K562 (cell line): ENCODE measurements around the gene GGPS1. TPM values are rescaled to one million over a fixed set of nuclear protein-coding genes. Genes with fewer than 3 reads are reported as not detected.

Experiments
- CBX2 ChIP-seq: fragments of 200-600 bp; sonication (generic); IDR thresholded peaks from one replicate; pipeline ENCODE4 v1.6.1; 2012; ENCODE audit warnings: mild to moderate bottlenecking, low read length, inconsistent platforms; ENCODE audit not compliant: insufficient read depth, poor library complexity, severe bottlenecking
- ELF4 ChIP-seq: fragments of 450-650 bp; formaldehyde crosslinking; IDR thresholded peaks from 2 replicates; pipeline ENCODE4 v1.4.0; 2022; ENCODE audit warnings: missing genetic modification characterization
- ETS2 ChIP-seq: IDR thresholded peaks from 2 replicates; pipeline ENCODE4 v1.6.1; 2016; ENCODE audit warnings: borderline replicate concordance, missing genetic modification characterization, mild to moderate bottlenecking, moderate library complexity, missing compliant biosample characterization; ENCODE audit not compliant: poor library complexity, severe bottlenecking
- FUS ChIP-seq: fragments of 200-400 bp; formaldehyde crosslinking; optimal IDR thresholded peaks from 2 replicates; pipeline ENCODE3; 2017; ENCODE audit warnings: low read depth, low read length
- GTF3C2 ChIP-seq: IDR thresholded peaks from 3 replicates; pipeline ENCODE4 v1.6.1; 2011; ENCODE audit warnings: borderline replicate concordance, mild to moderate bottlenecking, moderate library complexity; ENCODE audit not compliant: insufficient read length; ENCODE audit errors: extremely low read depth
- POU5F1 ChIP-seq: fragments of 150-350 bp; IDR thresholded peaks from 2 replicates; pipeline ENCODE4 v1.6.1; 2014; ENCODE audit warnings: borderline replicate concordance, low read length, low read depth, mild to moderate bottlenecking; ENCODE audit not compliant: partially characterized antibody
- SAFB ChIP-seq: fragments of 200-400 bp; formaldehyde crosslinking; IDR thresholded peaks from 2 replicates; pipeline ENCODE4 v1.6.1; 2017; ENCODE audit warnings: low read depth, low read length, borderline replicate concordance
- STAT5B ChIP-seq: fragments of 250-450 bp; sonication (Bioruptor Pico); IDR thresholded peaks from 2 replicates; pipeline ENCODE4 v1.8.0; 2021; ENCODE audit warnings: mild to moderate bottlenecking, inconsistent platforms
- TBL1XR1 ChIP-seq, 2 experiments: IDR thresholded peaks; 2 replicates each; pipeline ENCODE4 v1.6.1; 2012; ENCODE audit warnings: improper control_type of control experiment in 2 of 2, low read length in 2 of 2, mild to moderate bottlenecking in 1 of 2
- TCFL5 ChIP-seq: fragments of 250-450 bp; sonication (Bioruptor Pico); conservative IDR thresholded peaks from 2 replicates; pipeline ENCODE4 v1.6.1; 2021; ENCODE audit warnings: mild to moderate bottlenecking, moderate library complexity, matching md5 sums
- U2AF2 ChIP-seq: fragments of 200-400 bp; formaldehyde crosslinking; optimal IDR thresholded peaks from 2 replicates; pipeline ENCODE3; 2017; ENCODE audit warnings: low read depth, mild to moderate bottlenecking, low read length
- ZBTB26 ChIP-seq: fragments of 450-650 bp; formaldehyde crosslinking; IDR thresholded peaks from 2 replicates; pipeline ENCODE4 v1.4.0; 2022; ENCODE audit warnings: missing genetic modification characterization
- ZNF277 ChIP-seq: fragments of 250-450 bp; sonication (Bioruptor Pico); IDR thresholded peaks from 2 replicates; pipeline ENCODE4 v1.8.0; 2022; ENCODE audit warnings: inconsistent platforms, mild to moderate bottlenecking, moderate library complexity, borderline replicate concordance
- polyA plus RNA-seq, 8 experiments: library from polyadenylated mRNA; depleted of rRNA in 4 of 8; stranded (reverse) in 5 of 8; unstranded in 3 of 8; fragments of >200 nt; fragmentation: Nextera tagmentation in 2 of 8; fragmentation: Illumina TruSeq in 1 of 8; extraction: Ambion mirVana in 2 of 8; extraction: Trizol in 1 of 8; gene quantifications; 2 replicates each; pipeline versions ENCODE4 v1.2.1 to v1.2.3, GENCODE V29; 2011 to 2014; ENCODE audit warnings: inconsistent platforms in 1 of 8, missing spikeins in 1 of 8
- total RNA-seq, 7 experiments: library from RNA; depleted of rRNA in 6 of 7; stranded (reverse); fragments of >200 nt in 6 of 7; fragmentation: Illumina TruSeq in 2 of 7; extraction: Trizol in 2 of 7; gene quantifications; 2 replicates each; pipeline versions ENCODE4 v1.2.1 to v1.2.3, GENCODE V29; 2011 to 2021; ENCODE audit warnings: low replicate concordance in 1 of 7
- TF ChIP-seq, protein P1 (sequence below): sonication (generic); formaldehyde crosslinking; IDR thresholded peaks from 2 replicates; pipeline ENCODE4 v1.8.1; 2022; ENCODE audit warnings: missing genetic modification reagents
- TF ChIP-seq, protein P2 (sequence below): sonication (generic); formaldehyde crosslinking; IDR thresholded peaks from 2 replicates; pipeline ENCODE4 v1.8.1; 2023; ENCODE audit warnings: mild to moderate bottlenecking, missing genetic modification reagents

The GGPS1 gene
- total and polyA plus RNA-seq, 9 of the 15 experiments (the other 6 are each of a cell fraction or from before 2014, with no cell fraction given) = 18.8 to 104 (median 56.3) TPM

DNA sequence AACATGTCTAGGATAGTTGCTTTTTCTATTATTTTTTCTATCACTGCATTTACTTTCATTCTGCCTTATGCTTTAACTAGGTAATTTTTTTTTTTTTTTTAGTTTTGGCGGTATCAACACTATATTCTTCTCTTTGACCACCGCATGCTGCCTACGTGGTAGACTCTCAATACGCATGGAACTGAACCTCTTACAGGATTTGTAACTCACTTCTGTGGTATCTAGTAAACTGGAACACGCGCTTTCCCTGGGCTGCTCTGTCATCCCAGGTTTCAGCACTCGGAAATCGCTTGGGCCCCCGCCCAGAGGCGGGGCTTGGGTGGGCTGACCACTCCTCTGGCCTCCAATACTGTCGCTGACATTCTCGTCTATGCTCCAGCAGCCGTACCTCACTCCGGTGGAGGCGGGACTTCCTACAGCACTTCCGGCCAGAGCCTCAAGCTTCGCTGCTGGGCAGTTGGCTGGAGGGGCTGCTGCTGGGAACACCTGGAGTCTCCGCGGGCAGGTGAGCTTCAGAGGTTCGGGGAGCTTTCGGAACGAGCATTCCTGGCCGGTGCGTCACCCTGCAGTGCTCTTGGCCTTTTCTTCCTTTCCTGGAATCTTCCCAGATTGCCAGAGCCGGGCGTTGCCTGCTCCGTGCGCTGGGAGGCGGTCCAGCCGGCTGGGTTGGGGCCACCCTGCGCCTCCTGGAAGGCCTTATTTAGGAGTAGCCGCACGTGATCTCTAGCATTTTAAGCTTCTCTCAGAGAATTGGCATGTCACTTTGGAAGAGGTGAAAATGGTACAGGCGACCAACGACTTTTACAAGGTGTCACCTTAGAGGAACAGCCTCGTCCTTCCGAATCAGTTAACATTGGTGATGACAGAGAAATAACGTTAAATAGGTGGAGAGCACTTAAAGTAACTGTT lies 38.9 kb downstream of the GGPS1 start, which contains the start of gene TBCE (continued):
- TF ChIP-seq, protein P1, sequence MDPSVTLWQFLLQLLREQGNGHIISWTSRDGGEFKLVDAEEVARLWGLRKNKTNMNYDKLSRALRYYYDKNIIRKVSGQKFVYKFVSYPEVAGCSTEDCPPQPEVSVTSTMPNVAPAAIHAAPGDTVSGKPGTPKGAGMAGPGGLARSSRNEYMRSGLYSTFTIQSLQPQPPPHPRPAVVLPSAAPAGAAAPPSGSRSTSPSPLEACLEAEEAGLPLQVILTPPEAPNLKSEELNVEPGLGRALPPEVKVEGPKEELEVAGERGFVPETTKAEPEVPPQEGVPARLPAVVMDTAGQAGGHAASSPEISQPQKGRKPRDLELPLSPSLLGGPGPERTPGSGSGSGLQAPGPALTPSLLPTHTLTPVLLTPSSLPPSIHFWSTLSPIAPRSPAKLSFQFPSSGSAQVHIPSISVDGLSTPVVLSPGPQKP (CRISPR knock-in tag) = no peak
- TF ChIP-seq, protein P2, sequence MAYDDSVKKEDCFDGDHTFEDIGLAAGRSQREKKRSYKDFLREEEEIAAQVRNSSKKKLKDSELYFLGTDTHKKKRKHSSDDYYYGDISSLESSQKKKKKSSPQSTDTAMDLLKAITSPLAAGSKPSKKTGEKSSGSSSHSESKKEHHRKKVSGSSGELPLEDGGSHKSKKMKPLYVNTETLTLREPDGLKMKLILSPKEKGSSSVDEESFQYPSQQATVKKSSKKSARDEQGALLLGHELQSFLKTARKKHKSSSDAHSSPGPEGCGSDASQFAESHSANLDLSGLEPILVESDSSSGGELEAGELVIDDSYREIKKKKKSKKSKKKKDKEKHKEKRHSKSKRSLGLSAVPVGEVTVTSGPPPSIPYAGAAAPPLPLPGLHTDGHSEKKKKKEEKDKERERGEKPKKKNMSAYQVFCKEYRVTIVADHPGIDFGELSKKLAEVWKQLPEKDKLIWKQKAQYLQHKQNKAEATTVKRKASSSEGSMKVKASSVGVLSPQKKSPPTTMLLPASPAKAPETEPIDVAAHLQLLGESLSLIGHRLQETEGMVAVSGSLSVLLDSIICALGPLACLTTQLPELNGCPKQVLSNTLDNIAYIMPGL (CRISPR knock-in tag) = 0 out of 2 replicates have a peak, but pooled peaks have one; percentile 21
- TF ChIP-seq ZNF277 = no peak
- no peak for TF ChIP-seq GTF3C2
- TF ChIP-seq TCFL5 (CRISPR knock-in tag) = no peak
- no peak for TF ChIP-seq CBX2
- no peak; a peak in 1 of 4 replicates for TF ChIP-seq TBL1XR1 (IDR thresholded peaks at IDR 0.05; ENCODE audit: low read length in 2 of 2)
- no peak for TF ChIP-seq STAT5B (CRISPR knock-in tag)
- TF ChIP-seq U2AF2 = no peak
- 0 out of 2 replicates have a peak, but pooled peaks have one; percentile 44 for TF ChIP-seq ZBTB26 (CRISPR knock-in tag)
- TF ChIP-seq ETS2 (tag) = no peak
- TF ChIP-seq SAFB = no peak
- TF ChIP-seq FUS = no peak
- no peak for TF ChIP-seq POU5F1
- peak; percentile 78; the same call in 1 of the 2 replicates for TF ChIP-seq ELF4
